Activated CD8-positive, alpha-beta memory T cell treated with anti-CD3 and anti-CD28 coated beads for 48 hours (primary cell): ENCODE results near the gene SNX24.
"Not testable (repeated sequence)": the region's sequence is repeated elsewhere in the genome, so short reads cannot be mapped to it uniquely, and the experiment has no call there.

ENCODE experiments used
- DNase-seq, 3 experiments: peaks; one replicate each; pipeline ENCODE4 v3.0.0-alpha.2; 2020; ENCODE audit warnings: low read depth in 2 of 3, low spot score in 2 of 3

The SNX24 gene

GRCh38 chr5:122959740-122960445 is 114.5 kb downstream of the SNX24 start:
- DNase-seq = no peak

- DNase-seq = no peak
These were observed 117.9 kb downstream of the SNX24 start for GRCh38 chr5:122963305-122963704.

- DNase-seq = no peak
These were observed 119.7 kb downstream of the SNX24 start for GRCh38 chr5:122965111-122965510.

- DNase-seq = no peak
These were observed 121.7 kb downstream of the SNX24 start for GRCh38 chr5:122967085-122967484.

GRCh38 chr5:122967625-122968024 is 122.2 kb downstream of the SNX24 start:
- no peak for DNase-seq

- not testable (repeated sequence) for DNase-seq
These were observed 122.6 kb downstream of the SNX24 start for GRCh38 chr5:122968056-122968455.

GRCh38 chr5:122971333-122971732 is 125.9 kb downstream of the SNX24 start:
- no peak for DNase-seq

GRCh38 chr5:122972877-122973276 is 127.5 kb downstream of the SNX24 start:
- no peak for DNase-seq

- DNase-seq = not testable (repeated sequence)
These were observed 128.3 kb downstream of the SNX24 start for GRCh38 chr5:122973759-122974158.

- not testable (repeated sequence) for DNase-seq
These were observed 128.8 kb downstream of the SNX24 start for GRCh38 chr5:122974251-122974650.

GRCh38 chr5:122977319-122977718 is 131.9 kb downstream of the SNX24 start:
- no peak for DNase-seq

- no peak for DNase-seq
These were observed 132.7 kb downstream of the SNX24 start for GRCh38 chr5:122978068-122978467.

- DNase-seq = no peak
These were observed 133.4 kb downstream of the SNX24 start for GRCh38 chr5:122978644-122979297.

GRCh38 chr5:122981846-122982245 is 136.4 kb downstream of the SNX24 start:
- DNase-seq = no peak

- no peak for DNase-seq
These were observed 137.0 kb downstream of the SNX24 start for GRCh38 chr5:122982376-122982775.

- DNase-seq = no peak
These were observed 139.0 kb downstream of the SNX24 start for GRCh38 chr5:122984425-122984824.

GRCh38 chr5:122985006-122985700 is 139.7 kb downstream of the SNX24 start:
- DNase-seq = no peak

- no peak for DNase-seq
These were observed 140.7 kb downstream of the SNX24 start for GRCh38 chr5:122985954-122986721.

- DNase-seq = no peak
These were observed 150.7 kb downstream of the SNX24 start for GRCh38 chr5:122996091-122996490.

GRCh38 chr5:122997294-122997693 is 151.9 kb downstream of the SNX24 start:
- DNase-seq = no peak

- DNase-seq = peak in 2 of 3 experiments; percentile 2 to 24
These were observed 154.6 kb downstream of the SNX24 start for GRCh38 chr5:122999947-123000563.
